Activated CD8-positive, alpha-beta memory T cell treated with anti-CD3 and anti-CD28 coated beads for 36 hours (primary cell): Measurements from ENCODE around the gene PHLDA2. TPM values are rescaled to one million over a fixed set of nuclear protein-coding genes. Genes with fewer than 3 reads are reported as not detected.

Experiments
- CTCF ChIA-PET: fragments of 350-600 bp; sonication (Branson Sonifier 250); formaldehyde crosslinking; loops from one replicate; lab custom pipeline; 2021; ENCODE audit warnings: antibody characterized with exemption; lab: Charles Lee
- POLR2A ChIA-PET: fragments of 350-600 bp; sonication (Branson Sonifier 250); formaldehyde crosslinking; loops from one replicate; lab custom pipeline; 2021; ENCODE audit warnings: antibody characterized with exemption; lab: Charles Lee
- total RNA-seq, 2 experiments: library from RNA; stranded (reverse); gene quantifications; one replicate each; pipeline ENCODE4 v1.2.3, GENCODE V29; 2021

Gene PHLDA2
- total RNA-seq, 2 experiments from 2014 or later = 3.0 to 3.5 TPM

DNA sequence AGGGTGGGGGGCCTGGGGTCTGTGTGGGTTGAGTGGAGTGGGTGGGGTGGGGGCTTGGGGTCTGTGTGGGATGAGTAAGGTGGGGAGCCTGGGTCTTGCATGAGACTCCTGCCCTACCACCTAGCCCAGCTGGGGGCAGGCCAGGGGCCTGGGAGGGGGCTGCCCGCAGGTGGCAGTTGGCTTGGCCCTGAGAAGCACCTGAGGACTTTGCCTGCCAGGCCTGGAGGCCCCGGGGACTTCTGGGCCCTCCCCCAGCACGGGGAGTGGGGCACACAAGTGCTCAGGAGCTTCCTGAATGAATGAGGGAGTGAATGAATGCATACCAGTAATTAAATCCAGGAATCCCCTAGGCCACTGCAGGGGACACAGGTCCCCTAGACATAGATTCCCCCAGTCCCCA lies 6.6 kb downstream of the PHLDA2 start:
- ChIA-PET POLR2A (no interaction called here), CTCF (interaction anchor here (2.9 kb wide), 1 partner anchor 7 kb away, joined by 8 read pairs; no protein-coding TSS in a partner anchor)

DNA sequence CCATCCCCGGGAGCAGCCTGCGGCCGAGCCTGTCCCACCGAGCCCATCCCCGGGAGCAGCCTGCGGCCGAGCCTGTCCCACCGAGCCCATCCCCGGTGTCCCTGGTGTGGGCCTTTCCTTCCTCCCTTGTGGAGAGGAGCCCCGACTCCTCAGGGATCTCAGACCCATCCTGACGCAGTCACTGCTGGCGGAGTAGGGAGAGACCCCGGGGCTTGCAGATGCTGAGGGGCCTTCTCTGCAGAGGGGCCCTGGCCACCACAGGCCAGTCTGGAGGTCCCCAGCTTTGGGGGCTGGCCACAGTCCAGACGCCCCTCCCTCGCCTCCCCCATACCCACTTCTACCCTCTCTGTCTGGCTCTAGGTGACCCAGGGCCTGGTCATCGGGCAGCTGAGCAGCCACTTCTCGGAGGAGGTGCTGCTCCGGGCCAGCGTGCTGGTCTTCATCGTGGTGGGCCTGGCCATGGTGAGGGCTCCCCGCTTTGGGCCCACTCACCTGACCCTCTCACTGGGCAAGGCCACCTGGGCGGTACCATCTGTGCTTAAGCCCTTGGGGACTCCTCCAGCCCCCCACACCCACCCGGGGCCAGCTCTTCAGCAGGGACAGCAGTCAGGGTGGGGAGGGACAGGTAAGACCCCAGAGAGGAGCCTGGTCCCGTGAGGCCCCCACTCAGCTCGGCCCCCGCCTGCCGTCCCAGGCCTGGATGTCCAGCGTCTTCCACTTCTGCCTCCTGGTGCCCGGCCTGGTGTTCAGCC lies 7.3 kb downstream of the PHLDA2 start:
- CTCF ChIA-PET = interaction anchor here (2.9 kb wide), 1 partner anchor 8 kb away, joined by 8 read pairs; no protein-coding TSS in a partner anchor
- POLR2A ChIA-PET = no interaction called here

DNA sequence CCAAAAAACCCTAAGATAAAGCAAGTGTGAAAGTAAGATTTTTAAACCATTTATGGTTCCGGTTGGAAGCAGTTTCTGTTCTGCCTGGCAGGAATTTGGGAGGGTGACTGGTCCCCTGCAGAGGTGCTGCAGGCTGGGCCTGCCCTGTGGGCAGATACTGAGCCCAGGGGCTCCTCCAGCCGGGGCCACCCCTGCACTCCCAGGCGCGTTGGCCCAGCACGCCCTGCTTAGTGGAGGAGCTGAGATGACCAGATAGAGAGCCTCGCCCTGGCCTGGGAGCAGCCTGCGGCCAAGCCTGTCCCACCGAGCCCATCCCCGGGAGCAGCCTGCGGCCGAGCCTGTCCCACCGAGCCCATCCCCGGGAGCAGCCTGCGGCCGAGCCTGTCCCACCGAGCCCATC lies 8.0 kb downstream of the PHLDA2 start:
- POLR2A ChIA-PET = interaction anchor here (0.6 to 0.7 kb wide), 3 partner anchors 12 to 1148 kb away, joined by 5 to 6 read pairs (median 6); no protein-coding TSS in a partner anchor

DNA sequence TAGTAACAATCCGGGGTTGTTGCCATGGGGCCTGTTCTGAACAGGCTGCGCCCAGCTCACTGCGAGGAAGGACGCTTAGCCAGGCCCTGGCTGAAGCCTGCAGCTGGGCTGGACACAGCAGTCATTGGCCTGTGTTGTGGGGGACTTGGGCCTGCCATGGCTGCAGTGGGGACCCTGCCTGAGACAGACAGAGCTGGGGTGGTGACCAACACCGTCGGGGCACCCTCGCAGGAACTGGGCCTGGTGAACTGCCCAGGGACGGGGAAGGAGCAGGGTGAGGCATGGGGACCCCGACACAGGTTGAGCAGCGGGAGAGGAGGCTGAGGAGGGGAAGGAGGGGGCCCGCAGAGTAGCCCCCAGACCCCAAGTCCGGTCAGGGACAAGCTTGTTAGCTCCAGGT lies 8.9 kb downstream of the PHLDA2 start:
- ChIA-PET CTCF (interaction anchor here (2.9 kb wide), 1 partner anchor 10 kb away, joined by 8 read pairs; no protein-coding TSS in a partner anchor), POLR2A (interaction anchor here (0.7 kb wide), 2 partner anchors 11 to 1147 kb away, joined by 5 to 6 read pairs; no protein-coding TSS in a partner anchor)

More for the DNA sequence above, 8.0 kb downstream of the PHLDA2 start:
- CTCF ChIA-PET = interaction anchor here (2.9 kb wide), 1 partner anchor 9 kb away, joined by 8 read pairs; no protein-coding TSS in a partner anchor

DNA sequence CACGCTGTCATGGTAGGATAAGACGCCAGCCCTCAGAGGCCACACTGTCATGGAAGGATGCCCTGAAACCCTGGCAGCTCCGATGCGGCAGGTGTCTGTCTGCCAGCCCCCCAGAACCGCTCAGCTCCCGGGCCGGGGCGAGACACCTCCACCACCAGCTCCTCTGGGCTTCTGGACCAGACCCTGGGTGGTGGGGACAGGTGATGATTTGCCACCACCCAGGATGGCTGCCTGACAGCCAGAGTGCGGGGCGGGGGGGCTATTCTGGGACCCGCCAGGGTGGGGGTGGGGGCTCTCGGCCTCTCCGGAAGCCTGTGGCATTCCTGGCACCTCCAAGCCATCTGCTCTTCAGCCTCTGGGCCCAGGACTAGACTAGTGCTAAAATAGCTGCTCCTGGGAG lies 9.4 kb downstream of the PHLDA2 start:
- CTCF ChIA-PET = interaction anchor here (0.9 to 2.9 kb wide), 2 partner anchors 10 kb away, joined by 3 to 8 read pairs; partner anchors contain the start of gene PHLDA2

DNA sequence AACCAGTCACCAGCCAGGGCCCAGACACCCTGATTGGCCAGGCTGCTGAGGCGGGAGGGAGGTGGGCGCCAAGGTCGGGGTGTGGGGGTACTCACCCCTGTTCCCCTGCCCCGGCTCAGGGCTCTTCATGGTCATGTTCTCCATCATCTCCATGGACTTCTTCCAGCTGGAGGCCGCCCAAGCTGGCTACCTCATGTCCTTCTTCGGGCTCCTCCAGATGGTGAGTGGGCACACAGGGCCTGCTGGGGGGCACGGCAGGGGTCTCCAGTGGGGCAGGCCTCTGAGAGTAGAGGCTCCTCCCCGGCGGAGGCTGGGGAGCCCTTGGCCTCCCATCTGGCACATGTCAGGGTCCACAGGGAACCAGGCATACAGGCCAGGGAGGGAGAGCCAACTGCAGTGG lies 10.0 kb downstream of the PHLDA2 start:
- POLR2A ChIA-PET = no interaction called here
- CTCF ChIA-PET = interaction anchor here (0.9 kb wide), 1 partner anchor 10 kb away, joined by 3 read pairs; the partner anchor contains the start of gene PHLDA2

More for the DNA sequence above, 9.4 kb downstream of the PHLDA2 start:
- POLR2A ChIA-PET = no interaction called here

DNA sequence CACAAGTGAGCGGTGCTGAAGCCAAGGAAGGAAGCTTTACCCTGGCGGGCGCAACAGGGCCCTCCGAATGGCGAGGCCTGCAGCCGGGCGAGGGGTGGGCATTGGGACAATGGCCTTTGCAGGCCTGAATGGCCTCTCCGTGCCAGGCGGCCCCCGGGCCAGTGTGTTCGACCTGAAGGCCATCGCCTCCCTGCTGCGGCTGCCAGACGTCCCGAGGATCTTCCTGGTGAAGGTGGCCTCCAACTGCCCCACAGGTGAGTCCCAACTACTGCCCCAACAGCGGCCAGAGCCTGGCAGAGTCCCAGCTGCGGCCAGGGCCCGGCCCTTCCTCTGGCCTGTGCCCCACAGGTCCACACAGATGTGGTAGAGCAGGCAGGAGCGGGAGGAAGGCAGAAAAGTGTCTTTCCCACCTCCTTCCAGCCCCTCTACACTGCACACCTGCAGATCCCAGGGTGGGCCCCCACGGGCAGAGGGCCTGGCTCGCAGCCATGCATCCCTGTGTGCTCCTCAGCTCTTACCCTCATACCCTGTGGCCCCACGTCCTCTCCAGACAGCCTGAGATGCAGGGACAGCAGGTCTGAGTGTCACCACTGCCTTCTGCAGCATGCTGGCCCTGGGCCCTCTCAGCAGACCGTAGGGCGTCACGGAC lies 11.3 kb downstream of the PHLDA2 start:
- CTCF ChIA-PET = interaction anchor here (1.0 to 1.1 kb wide), 2 partner anchors 12 kb away, joined by 3 to 4 read pairs; no protein-coding TSS in a partner anchor
- POLR2A ChIA-PET = interaction anchor here (1.0 kb wide), 1 partner anchor 11 kb away, joined by 3 read pairs; the partner anchor contains the start of gene PHLDA2

DNA sequence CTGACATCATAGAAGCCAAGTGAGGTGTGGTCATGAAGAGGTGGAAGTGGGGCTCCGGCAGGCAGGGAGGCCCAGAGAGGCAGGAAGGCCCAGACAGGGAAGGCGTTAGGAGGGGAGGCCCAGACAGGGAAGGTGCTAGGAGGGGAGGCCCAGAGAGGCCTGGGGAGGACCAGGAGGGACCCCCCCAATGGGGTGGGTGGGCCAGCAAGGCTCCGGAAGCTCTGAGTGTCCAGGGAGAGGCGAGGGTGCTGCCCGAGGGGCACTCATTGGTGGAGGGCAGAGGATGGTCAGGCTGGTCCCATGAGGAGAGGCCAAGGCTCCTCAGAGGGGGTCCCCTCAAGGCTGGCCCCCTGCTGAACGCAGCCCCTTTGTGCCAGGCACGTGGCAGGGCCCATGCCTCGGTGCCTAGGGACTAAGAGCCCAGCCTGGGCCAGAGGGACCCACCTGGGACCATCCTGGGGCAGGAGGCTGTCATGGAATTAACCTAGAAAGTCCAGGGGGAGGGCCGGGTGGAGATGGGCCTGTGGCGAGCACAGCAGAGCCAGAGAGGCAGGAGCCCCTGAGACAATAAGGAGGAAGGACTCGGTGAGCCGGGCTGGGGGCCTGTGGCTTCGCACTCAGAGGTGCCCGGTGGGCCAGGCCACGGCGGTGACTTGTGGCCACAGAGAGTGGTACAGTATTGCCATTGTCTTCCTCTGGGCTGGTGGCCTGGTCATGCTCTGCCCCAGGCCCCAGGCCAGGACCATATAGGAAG lies 12.2 kb downstream of the PHLDA2 start:
- CTCF ChIA-PET = interaction anchor here (1.0 to 1.1 kb wide), 2 partner anchors 13 kb away, joined by 3 read pairs; no protein-coding TSS in a partner anchor
- POLR2A ChIA-PET = no interaction called here

DNA sequence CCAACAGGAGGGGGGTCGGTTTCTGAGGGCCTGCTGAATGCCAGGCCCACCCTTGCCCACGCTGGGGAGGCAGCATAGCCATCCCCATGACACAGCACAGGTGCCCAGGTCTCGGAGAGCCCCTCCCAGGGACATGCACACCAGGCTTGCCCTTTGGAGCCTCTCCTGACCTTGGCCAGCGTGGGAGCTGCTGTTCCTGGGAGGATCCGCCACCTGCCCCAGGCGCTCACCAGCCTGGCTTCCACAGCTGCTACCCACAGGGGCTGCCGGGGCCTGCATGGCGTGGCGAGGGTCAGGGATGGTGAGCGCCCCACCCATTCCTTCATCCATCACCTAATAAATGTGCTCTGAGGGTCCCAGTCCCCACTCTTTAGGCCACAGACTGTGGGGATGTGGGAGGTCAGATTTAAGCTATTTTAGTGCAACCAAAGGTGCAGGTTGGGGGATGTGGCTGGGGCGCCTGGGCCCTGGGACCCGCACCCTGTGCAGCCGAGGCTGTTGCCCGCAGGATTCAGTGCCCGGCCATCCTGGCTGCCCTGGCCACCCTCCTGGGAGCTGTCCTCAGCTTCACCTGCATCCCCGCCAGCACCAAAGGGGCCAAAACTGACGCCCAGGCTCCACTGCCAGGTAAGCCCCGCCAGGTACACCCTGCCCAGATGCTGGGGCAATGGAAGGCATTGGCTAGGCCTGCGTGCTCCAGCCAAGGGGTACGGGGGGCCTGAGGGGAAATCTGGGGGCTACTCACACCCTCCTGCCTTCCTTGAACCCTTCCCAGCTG lies 12.9 kb downstream of the PHLDA2 start:
- POLR2A ChIA-PET = no interaction called here
- CTCF ChIA-PET = interaction anchor here (1.0 kb wide), 1 partner anchor 12 kb away, joined by 3 read pairs; no protein-coding TSS in a partner anchor

DNA sequence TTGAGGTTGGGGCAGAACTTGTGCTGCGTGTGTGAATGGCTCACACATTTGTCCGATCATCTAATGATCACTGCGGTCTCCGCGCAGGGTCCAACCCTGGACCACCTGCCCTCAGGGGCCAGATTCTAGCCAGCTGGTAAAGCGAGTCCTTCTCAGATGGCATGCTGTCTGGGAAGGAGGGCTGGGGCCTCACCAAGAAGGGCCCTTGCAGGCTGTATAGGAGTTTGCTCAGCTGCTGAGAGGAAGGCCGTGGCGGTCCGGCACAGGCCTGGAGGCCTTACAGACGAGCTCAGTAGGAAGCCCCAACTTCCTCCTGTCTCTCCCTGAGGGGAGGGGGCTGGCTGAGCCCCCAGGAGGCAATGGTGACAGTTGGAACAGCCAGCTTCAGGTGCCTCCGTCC lies 13.7 kb downstream of the PHLDA2 start:
- CTCF ChIA-PET = no interaction called here
- POLR2A ChIA-PET = no interaction called here

DNA sequence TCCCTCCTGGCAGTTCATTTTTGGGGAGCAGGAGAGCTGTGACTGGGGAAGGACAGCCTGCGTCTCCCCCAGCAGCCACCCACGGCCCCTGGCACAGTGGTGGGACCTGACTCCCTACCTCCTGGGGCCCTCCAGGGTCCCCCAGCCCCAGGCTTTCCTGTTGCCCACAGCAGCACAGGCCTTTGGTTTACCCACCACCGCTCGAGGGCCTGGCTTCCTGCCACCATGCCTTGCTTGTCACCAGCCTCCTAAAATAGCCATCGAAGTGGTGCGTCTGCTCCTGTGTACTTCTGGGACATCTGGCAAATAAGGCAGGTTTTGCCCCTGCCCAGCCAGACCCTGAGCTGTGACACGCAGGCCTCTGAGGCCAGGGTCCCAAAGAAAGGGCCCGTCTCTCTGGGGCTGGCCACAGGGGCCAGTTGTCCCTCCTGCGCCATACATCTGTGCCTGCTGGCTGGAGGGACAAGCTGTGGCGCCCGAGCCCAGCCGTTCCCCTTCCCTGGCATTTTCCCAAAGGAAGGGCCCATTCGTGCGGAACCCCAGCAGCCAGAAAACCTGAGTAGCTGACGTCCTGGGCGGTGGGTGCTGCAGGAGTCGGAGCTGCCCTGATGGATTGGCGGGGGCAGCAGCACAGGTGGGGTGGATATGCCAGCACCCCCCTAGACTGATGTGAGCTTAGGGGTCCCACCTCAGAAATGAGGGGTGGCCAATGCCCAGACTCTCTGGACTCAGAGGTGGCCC lies 14.6 kb downstream of the PHLDA2 start:
- POLR2A ChIA-PET = no interaction called here
- CTCF ChIA-PET = interaction anchor here (1.9 kb wide), 1 partner anchor 23 kb away, joined by 6 read pairs; no protein-coding TSS in a partner anchor

DNA sequence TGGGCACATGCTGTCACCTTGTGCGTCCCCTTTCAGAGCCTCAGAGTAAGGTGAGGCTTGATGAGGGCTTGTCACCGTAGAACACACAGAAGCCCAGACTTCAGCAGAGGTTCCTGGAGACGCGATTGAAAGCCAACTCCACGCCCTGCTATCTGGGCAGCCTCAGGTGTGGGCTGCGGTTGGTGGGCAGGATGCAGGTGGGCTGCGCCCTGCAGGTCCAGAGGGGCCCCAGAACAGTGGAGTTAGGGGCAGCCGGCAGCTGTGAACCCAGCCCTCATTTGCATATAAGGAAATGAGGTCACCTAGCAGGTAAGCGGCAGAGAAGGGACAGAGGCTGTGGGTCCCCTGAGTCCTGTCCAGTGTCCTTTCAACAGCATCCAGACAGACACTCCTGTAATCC lies 15.4 kb downstream of the PHLDA2 start:
- CTCF ChIA-PET = interaction anchor here (1.9 kb wide), 1 partner anchor 22 kb away, joined by 6 read pairs; no protein-coding TSS in a partner anchor
- POLR2A ChIA-PET = interaction anchor here (1.0 kb wide), 1 partner anchor 15 kb away, joined by 4 read pairs; the partner anchor contains the start of gene PHLDA2

DNA sequence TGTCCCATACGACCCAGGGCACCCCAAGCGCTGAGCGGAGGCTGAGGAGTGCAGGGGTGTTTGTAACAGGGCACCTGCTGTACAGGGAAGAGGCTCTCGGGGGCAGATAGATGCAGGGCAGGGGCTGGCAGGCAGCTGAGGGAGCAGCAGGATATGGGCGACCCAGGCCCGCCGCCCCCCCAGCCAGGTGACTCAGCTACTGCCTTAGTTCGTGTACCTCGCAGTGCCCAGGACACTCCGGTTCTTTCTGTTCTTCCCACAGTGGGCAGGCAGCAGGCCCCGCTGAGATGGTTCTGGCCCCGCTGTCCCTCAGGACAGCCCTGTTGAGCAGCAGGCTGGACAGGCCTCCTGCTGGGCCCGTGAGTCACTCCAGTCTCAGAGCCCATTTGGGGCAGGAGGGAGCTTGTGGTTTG lies 16.2 kb downstream of the PHLDA2 start:
- POLR2A ChIA-PET = interaction anchor here (1.0 kb wide), 1 partner anchor 16 kb away, joined by 4 read pairs; the partner anchor contains the start of gene PHLDA2
- CTCF ChIA-PET = interaction anchor here (1.9 kb wide), 1 partner anchor 21 kb away, joined by 6 read pairs; no protein-coding TSS in a partner anchor

DNA sequence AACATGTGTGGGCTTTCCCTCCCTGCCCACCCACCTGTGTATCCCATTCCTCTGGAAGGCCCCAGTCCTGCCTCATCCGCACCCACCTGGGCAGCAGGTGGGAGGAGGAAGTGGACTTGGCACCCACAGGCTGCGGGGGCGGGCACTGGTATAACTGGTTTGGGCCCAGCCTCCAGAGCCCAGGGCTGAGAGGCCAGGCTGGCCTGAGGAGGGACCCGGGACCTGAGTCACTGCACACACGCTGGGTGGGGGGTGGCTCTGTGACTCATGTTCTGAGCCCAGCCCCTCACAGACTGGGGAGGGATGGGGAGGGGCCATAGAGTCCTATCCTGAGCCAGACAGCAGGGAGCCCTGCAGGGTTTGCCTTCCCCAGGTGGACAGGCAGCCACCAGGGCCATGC lies 16.7 kb downstream of the PHLDA2 start:
- POLR2A ChIA-PET = no interaction called here
- CTCF ChIA-PET = interaction anchor here (1.3 kb wide), 1 partner anchor 100 kb away, joined by 3 read pairs; no protein-coding TSS in a partner anchor

DNA sequence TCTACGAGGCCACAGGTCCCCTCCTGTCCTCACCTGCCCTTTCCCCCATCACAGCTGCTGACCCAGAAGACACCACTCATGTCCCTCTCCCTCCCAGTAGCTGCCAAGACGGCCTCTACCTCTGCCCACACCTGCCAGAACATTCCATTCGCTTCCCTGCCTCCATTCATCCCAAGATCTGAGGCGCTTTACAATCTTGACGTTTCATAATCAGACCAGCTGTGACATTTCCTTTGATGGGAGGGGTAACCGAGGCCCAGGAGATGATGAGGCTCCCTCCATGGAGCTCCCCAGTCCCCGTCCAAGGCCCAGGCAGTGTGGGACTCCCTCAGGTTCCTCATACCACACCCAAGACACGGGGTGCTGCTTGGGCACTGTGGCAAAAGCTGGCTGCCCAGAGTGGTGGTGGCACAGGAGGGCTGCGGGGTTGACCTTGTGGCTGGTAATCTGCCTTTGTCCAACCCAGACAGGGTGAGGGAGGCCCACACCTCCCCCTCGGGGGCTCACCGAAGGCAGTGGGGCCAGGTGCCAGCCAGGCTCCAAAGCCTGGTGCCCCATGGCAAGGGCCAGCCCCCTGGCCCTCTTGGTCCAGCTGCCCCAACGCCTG lies 17.3 kb downstream of the PHLDA2 start:
- ChIA-PET CTCF (interaction anchor here (1.3 kb wide), 1 partner anchor 101 kb away, joined by 3 read pairs; no protein-coding TSS in a partner anchor), POLR2A (no interaction called here)

DNA sequence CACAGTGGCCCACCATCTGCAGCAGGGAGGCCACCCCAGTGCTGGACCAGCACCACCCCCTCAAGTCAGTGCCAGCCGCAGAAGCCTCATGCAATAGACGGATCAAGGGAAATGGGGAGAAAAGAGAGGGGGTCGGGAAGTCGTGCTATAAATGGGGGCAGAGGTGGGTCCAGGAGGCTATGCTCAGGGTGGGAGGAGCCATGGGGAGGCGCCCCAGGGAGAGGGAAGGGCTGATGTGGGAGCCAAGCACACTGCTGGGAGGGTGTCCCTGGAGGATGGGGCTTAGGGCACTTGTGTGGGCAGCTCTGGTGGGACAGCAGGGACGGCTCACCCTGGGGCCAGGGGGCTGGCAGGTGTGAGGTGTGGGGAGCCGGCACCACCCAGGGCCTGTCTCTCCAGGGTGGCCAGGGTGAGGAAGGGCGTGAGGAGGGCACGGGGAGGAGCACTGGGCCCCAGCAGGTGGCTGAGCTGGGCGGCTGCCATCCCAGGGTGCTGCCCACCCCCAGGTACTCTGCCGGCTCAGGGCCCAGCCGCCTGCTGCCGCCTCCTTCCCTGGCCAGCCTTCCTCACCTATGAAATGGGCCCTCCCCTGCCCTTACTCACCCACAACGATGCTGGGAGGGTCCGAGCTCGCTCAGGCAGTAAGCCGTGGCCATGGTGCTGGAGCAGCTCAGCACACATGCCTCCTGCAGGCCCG lies 18.0 kb downstream of the PHLDA2 start:
- ChIA-PET CTCF (interaction anchor here (1.3 kb wide), 1 partner anchor 102 kb away, joined by 3 read pairs; no protein-coding TSS in a partner anchor), POLR2A (no interaction called here)
